ENCODE results near the gene ACSS2.
A peak's percentile ranks its signal among the peaks of the same experiment; 100 is the strongest.

ACSS2 gene

GRCh38 chr20:34891166-34892062 is 15.0 kb downstream of the ACSS2 start:
- no peak overlapping the region for H4K8ac ChIP-seq (ENCODE audit: low read length)
- peaks cover 0 to 14% of the 10 kb centered on the region in 2 experiments for H3K36me3 ChIP-seq (ENCODE audit: control insufficient read depth in 1 of 2, insufficient read depth in 2 of 2, low read depth in 1 of 2, low read length in 2 of 2)
- H4K91ac ChIP-seq (ENCODE audit: low read length): no peak overlapping the region
- H3K27ac ChIP-seq (ENCODE audit: low read length, poor library complexity, severe bottlenecking): no peak overlapping the region
- no peaks in the 10 kb centered on the region for H3K9me3 ChIP-seq (ENCODE audit: control insufficient read depth, low read length)
- H2BK120ac ChIP-seq (ENCODE audit: low read depth, low read length): no peak overlapping the region
- no peak overlapping the region for H2BK5ac ChIP-seq (ENCODE audit: low read depth, low read length, poor library complexity, severe bottlenecking)
- no peak overlapping the region for H2AFZ ChIP-seq (ENCODE audit: low read depth, low read length)
- no peaks in the 10 kb centered on the region for H3K27me3 ChIP-seq (ENCODE audit: control insufficient read depth in 1 of 2, insufficient read depth in 1 of 2, low read length in 2 of 2)
- H3K4me3 ChIP-seq (ENCODE audit: insufficient read depth in 1 of 2, low read depth in 1 of 2, low read length in 2 of 2): peak overlapping the region in 1 of 2 experiments; percentile 23
- H3K4ac ChIP-seq (ENCODE audit: low read depth in 1 of 2, low read length in 2 of 2): no peak overlapping the region
- no peak overlapping the region for H3K9ac ChIP-seq (ENCODE audit: low read length)
- 100% methylated on average over 1 of the region's 2 CpGs for WGBS
- no peak overlapping the region for H3K4me2 ChIP-seq (ENCODE audit: low read length, poor library complexity, severe bottlenecking)
- no peak overlapping the region for H3K18ac ChIP-seq (ENCODE audit: low read depth in 1 of 2, low read length in 2 of 2)
- no peaks in the 10 kb centered on the region for H3K4me1 ChIP-seq (ENCODE audit: control insufficient read depth, insufficient read depth, low read depth, low read length)
- no peak overlapping the region for H3K14ac ChIP-seq (ENCODE audit: low read length in 2 of 2)
- DNase-seq: peak; percentile 53
- no peak overlapping the region for H2AK5ac ChIP-seq (ENCODE audit: low read length, severe bottlenecking)
- H3K79me1 ChIP-seq (replicated peaks; ENCODE audit: low read length, poor library complexity, severe bottlenecking): peaks cover 11% of the 10 kb centered on the region
- no peak overlapping the region for H3K23ac ChIP-seq (ENCODE audit: low read length in 2 of 2)
- no peak overlapping the region for H2BK12ac ChIP-seq (ENCODE audit: low read length in 2 of 2)
- no peak overlapping the region for H2BK15ac ChIP-seq (ENCODE audit: low read depth, poor library complexity, severe bottlenecking)

GRCh38 chr20:34892671-34893070 is 16.3 kb downstream of the ACSS2 start:
- Histone ChIP-seq H2BK15ac (ENCODE audit: low read depth, poor library complexity, severe bottlenecking) (no peak overlapping the region), H4K91ac (ENCODE audit: low read length) (no peak overlapping the region), H4K8ac (ENCODE audit: low read length) (no peak overlapping the region), H3K79me1 (replicated peaks; ENCODE audit: low read length, poor library complexity, severe bottlenecking) (peaks cover 11% of the 10 kb centered on the region), H2AFZ (ENCODE audit: low read depth, low read length) (no peak overlapping the region), H3K27ac (ENCODE audit: low read length, poor library complexity, severe bottlenecking) (no peak overlapping the region), H2BK12ac (ENCODE audit: low read length in 2 of 2) (no peak overlapping the region), H2BK120ac (ENCODE audit: low read depth, low read length) (no peak overlapping the region), H2AK5ac (ENCODE audit: low read length, severe bottlenecking) (no peak overlapping the region), H3K4ac (ENCODE audit: low read depth in 1 of 2, low read length in 2 of 2) (no peak overlapping the region), H3K36me3 (ENCODE audit: control insufficient read depth in 1 of 2, insufficient read depth in 2 of 2, low read depth in 1 of 2, low read length in 2 of 2) (peaks cover 0 to 9% of the 10 kb centered on the region in 2 experiments), H3K4me1 (ENCODE audit: control insufficient read depth, insufficient read depth, low read depth, low read length) (no peaks in the 10 kb centered on the region), H2BK5ac (ENCODE audit: low read depth, low read length, poor library complexity, severe bottlenecking) (no peak overlapping the region), H3K4me2 (ENCODE audit: low read length, poor library complexity, severe bottlenecking) (no peak overlapping the region), H3K9ac (ENCODE audit: low read length) (no peak overlapping the region), H3K18ac (ENCODE audit: low read depth in 1 of 2, low read length in 2 of 2) (no peak overlapping the region), H3K4me3 (ENCODE audit: insufficient read depth in 1 of 2, low read depth in 1 of 2, low read length in 2 of 2) (no peak overlapping the region), H3K9me3 (ENCODE audit: control insufficient read depth, low read length) (no peaks in the 10 kb centered on the region), H3K14ac (ENCODE audit: low read length in 2 of 2) (no peak overlapping the region), H3K27me3 (ENCODE audit: control insufficient read depth in 1 of 2, insufficient read depth in 1 of 2, low read length in 2 of 2) (no peaks in the 10 kb centered on the region), H3K23ac (ENCODE audit: low read length in 2 of 2) (no peak overlapping the region)
- no peak for DNase-seq
- WGBS: 92% methylated on average over 1 of the region's 2 CpGs

GRCh38 chr20:34894723-34895122 is 18.3 kb downstream of the ACSS2 start:
- no CpG with 5 or more reads among the region's 1 CpG for WGBS
- Histone ChIP-seq H4K91ac (ENCODE audit: low read length) (no peak overlapping the region), H3K79me1 (replicated peaks; ENCODE audit: low read length, poor library complexity, severe bottlenecking) (peaks cover 10% of the 10 kb centered on the region), H2BK12ac (ENCODE audit: low read length in 2 of 2) (no peak overlapping the region), H3K4me3 (ENCODE audit: insufficient read depth in 1 of 2, low read depth in 1 of 2, low read length in 2 of 2) (no peak overlapping the region), H3K23ac (ENCODE audit: low read length in 2 of 2) (no peak overlapping the region), H2AK5ac (ENCODE audit: low read length, severe bottlenecking) (no peak overlapping the region), H3K9me3 (ENCODE audit: control insufficient read depth, low read length) (no peaks in the 10 kb centered on the region), H3K27ac (ENCODE audit: low read length, poor library complexity, severe bottlenecking) (no peak overlapping the region), H3K4me2 (ENCODE audit: low read length, poor library complexity, severe bottlenecking) (no peak overlapping the region), H2AFZ (ENCODE audit: low read depth, low read length) (no peak overlapping the region), H3K4me1 (ENCODE audit: control insufficient read depth, insufficient read depth, low read depth, low read length) (no peaks in the 10 kb centered on the region), H2BK15ac (ENCODE audit: low read depth, poor library complexity, severe bottlenecking) (no peak overlapping the region), H3K14ac (ENCODE audit: low read length in 2 of 2) (no peak overlapping the region), H3K4ac (ENCODE audit: low read depth in 1 of 2, low read length in 2 of 2) (no peak overlapping the region), H2BK5ac (ENCODE audit: low read depth, low read length, poor library complexity, severe bottlenecking) (no peak overlapping the region), H3K27me3 (ENCODE audit: control insufficient read depth in 1 of 2, insufficient read depth in 1 of 2, low read length in 2 of 2) (no peaks in the 10 kb centered on the region), H2BK120ac (ENCODE audit: low read depth, low read length) (no peak overlapping the region), H4K8ac (ENCODE audit: low read length) (no peak overlapping the region), H3K36me3 (ENCODE audit: control insufficient read depth in 1 of 2, insufficient read depth in 2 of 2, low read depth in 1 of 2, low read length in 2 of 2) (peaks cover 0 to 2% of the 10 kb centered on the region in 2 experiments), H3K9ac (ENCODE audit: low read length) (no peak overlapping the region), H3K18ac (ENCODE audit: low read depth in 1 of 2, low read length in 2 of 2) (no peak overlapping the region)
- DNase-seq: no peak

GRCh38 chr20:34895465-34895864 is 19.1 kb downstream of the ACSS2 start:
- Histone ChIP-seq H3K9ac (ENCODE audit: low read length) (no peak overlapping the region), H3K18ac (ENCODE audit: low read depth in 1 of 2, low read length in 2 of 2) (no peak overlapping the region), H2BK120ac (ENCODE audit: low read depth, low read length) (no peak overlapping the region), H3K14ac (ENCODE audit: low read length in 2 of 2) (no peak overlapping the region), H2BK12ac (ENCODE audit: low read length in 2 of 2) (no peak overlapping the region), H2AK5ac (ENCODE audit: low read length, severe bottlenecking) (no peak overlapping the region), H2BK15ac (ENCODE audit: low read depth, poor library complexity, severe bottlenecking) (no peak overlapping the region), H3K4ac (ENCODE audit: low read depth in 1 of 2, low read length in 2 of 2) (no peak overlapping the region), H2AFZ (ENCODE audit: low read depth, low read length) (no peak overlapping the region), H4K91ac (ENCODE audit: low read length) (no peak overlapping the region), H3K4me3 (ENCODE audit: insufficient read depth in 1 of 2, low read depth in 1 of 2, low read length in 2 of 2) (no peak overlapping the region), H3K27me3 (ENCODE audit: control insufficient read depth in 1 of 2, insufficient read depth in 1 of 2, low read length in 2 of 2) (no peaks in the 10 kb centered on the region), H3K9me3 (ENCODE audit: control insufficient read depth, low read length) (no peaks in the 10 kb centered on the region), H2BK5ac (ENCODE audit: low read depth, low read length, poor library complexity, severe bottlenecking) (no peak overlapping the region), H3K79me1 (replicated peaks; ENCODE audit: low read length, poor library complexity, severe bottlenecking) (peaks cover 7% of the 10 kb centered on the region), H4K8ac (ENCODE audit: low read length) (no peak overlapping the region), H3K4me1 (ENCODE audit: control insufficient read depth, insufficient read depth, low read depth, low read length) (no peaks in the 10 kb centered on the region), H3K23ac (ENCODE audit: low read length in 2 of 2) (no peak overlapping the region), H3K4me2 (ENCODE audit: low read length, poor library complexity, severe bottlenecking) (no peak overlapping the region), H3K36me3 (ENCODE audit: control insufficient read depth in 1 of 2, insufficient read depth in 2 of 2, low read depth in 1 of 2, low read length in 2 of 2) (peaks cover 0 to 4% of the 10 kb centered on the region in 2 experiments), H3K27ac (ENCODE audit: low read length, poor library complexity, severe bottlenecking) (no peak overlapping the region)
- no CpG with 5 or more reads among the region's 3 CpGs for WGBS
- DNase-seq: no peak
